ENCODE measurements around the gene GAS6.

The GAS6 gene

GRCh38 chr13:113817860-113818691 is 45.8 kb downstream of the GAS6 start:
- in situ Hi-C loops (cut with HindIII; ENCODE audit: low pct_ligation_motif_present, low pct_unique_long_range_greater_than_20kb, low sequenced_read_pairs), result no loop called here

GRCh38 chr13:113816946-113817859 is 46.7 kb downstream of the GAS6 start:
- in situ Hi-C loops (cut with HindIII; ENCODE audit: low pct_ligation_motif_present, low pct_unique_long_range_greater_than_20kb, low sequenced_read_pairs), result no loop called here
- peak; percentile 75 for DNase-seq

More at GRCh38 chr13:113817860-113818691, 45.8 kb downstream of the GAS6 start:
- DNase-seq, result no peak

- no peak for DNase-seq
- in situ Hi-C loops (cut with HindIII; ENCODE audit: low pct_ligation_motif_present, low pct_unique_long_range_greater_than_20kb, low sequenced_read_pairs), result no loop called here
Measured at GRCh38 chr13:113816254-113816929, 47.5 kb downstream of the GAS6 start.

- DNase-seq, result no peak
- in situ Hi-C loops (cut with HindIII; ENCODE audit: low pct_ligation_motif_present, low pct_unique_long_range_greater_than_20kb, low sequenced_read_pairs), result no loop called here
Measured at GRCh38 chr13:113815151-113816058, 48.5 kb downstream of the GAS6 start.

- in situ Hi-C loops (cut with HindIII; ENCODE audit: low pct_ligation_motif_present, low pct_unique_long_range_greater_than_20kb, low sequenced_read_pairs), result no loop called here
- DNase-seq, result peak; percentile 74
Measured at GRCh38 chr13:113814435-113814821, 49.4 kb downstream of the GAS6 start.

GRCh38 chr13:113813749-113814434 is 50.0 kb downstream of the GAS6 start:
- no peak for DNase-seq
- in situ Hi-C loops (cut with HindIII; ENCODE audit: low pct_ligation_motif_present, low pct_unique_long_range_greater_than_20kb, low sequenced_read_pairs), result no loop called here

GRCh38 chr13:113813070-113813748 is 50.7 kb downstream of the GAS6 start:
- in situ Hi-C loops (cut with HindIII; ENCODE audit: low pct_ligation_motif_present, low pct_unique_long_range_greater_than_20kb, low sequenced_read_pairs), result no loop called here
- DNase-seq, result no peak

- DNase-seq, result no peak
- in situ Hi-C loops (cut with HindIII; ENCODE audit: low pct_ligation_motif_present, low pct_unique_long_range_greater_than_20kb, low sequenced_read_pairs), result no loop called here
Measured at GRCh38 chr13:113812178-113813040, 51.5 kb downstream of the GAS6 start.

- in situ Hi-C loops (cut with HindIII; ENCODE audit: low pct_ligation_motif_present, low pct_unique_long_range_greater_than_20kb, low sequenced_read_pairs), result no loop called here
- DNase-seq, result no peak
Measured at GRCh38 chr13:113811081-113811928, 52.6 kb downstream of the GAS6 start.

GRCh38 chr13:113810640-113811039 is 53.2 kb downstream of the GAS6 start:
- no peak for DNase-seq
- in situ Hi-C loops (cut with HindIII; ENCODE audit: low pct_ligation_motif_present, low pct_unique_long_range_greater_than_20kb, low sequenced_read_pairs), result no loop called here

GRCh38 chr13:113809934-113810333 is 53.9 kb downstream of the GAS6 start:
- no peak for DNase-seq
- in situ Hi-C loops (cut with HindIII; ENCODE audit: low pct_ligation_motif_present, low pct_unique_long_range_greater_than_20kb, low sequenced_read_pairs), result no loop called here

GRCh38 chr13:113808058-113808834 is 55.6 kb downstream of the GAS6 start:
- in situ Hi-C loops (cut with HindIII; ENCODE audit: low pct_ligation_motif_present, low pct_unique_long_range_greater_than_20kb, low sequenced_read_pairs), result no loop called here
- DNase-seq, result no peak

GRCh38 chr13:113806526-113806925 is 57.4 kb downstream of the GAS6 start:
- no peak for DNase-seq
- in situ Hi-C loops (cut with HindIII; ENCODE audit: low pct_ligation_motif_present, low pct_unique_long_range_greater_than_20kb, low sequenced_read_pairs), result no loop called here

GRCh38 chr13:113806104-113806471 is 57.8 kb downstream of the GAS6 start:
- in situ Hi-C loops (cut with HindIII; ENCODE audit: low pct_ligation_motif_present, low pct_unique_long_range_greater_than_20kb, low sequenced_read_pairs), result no loop called here
- no peak for DNase-seq
